Endothelial cell of umbilical vein (primary cell): ENCODE measurements around the gene SAC3D1.

ENCODE experiments used
- EZH2 ChIP-seq: IDR thresholded peaks from 2 replicates; pipeline ENCODE4 v1.6.1; 2012; ENCODE audit warnings: borderline replicate concordance, low read depth, mild to moderate bottlenecking, moderate library complexity, low read length, inconsistent platforms; ENCODE audit not compliant: severe bottlenecking
- FOS ChIP-seq: IDR thresholded peaks from 2 replicates; pipeline ENCODE4 v1.6.1; 2011; ENCODE audit warnings: mild to moderate bottlenecking, low read length, moderate library complexity, borderline replicate concordance; ENCODE audit not compliant: insufficient read depth
- MYC ChIP-seq: IDR thresholded peaks from one replicate; pipeline ENCODE4 v1.6.1; 2011; ENCODE audit warnings: mild to moderate bottlenecking, low read depth, low read length
- POLR2A ChIP-seq: IDR thresholded peaks from 2 replicates; pipeline ENCODE4 v1.6.1; 2012; ENCODE audit warnings: low read depth, mild to moderate bottlenecking, control low read depth, low read length
- POLR2AphosphoS5 ChIP-seq: IDR thresholded peaks from 2 replicates; pipeline ENCODE4 v1.6.1; 2012; ENCODE audit warnings: low read depth, mild to moderate bottlenecking, control low read depth, low read length, moderate library complexity; ENCODE audit not compliant: insufficient read depth
- TF ChIP-seq, protein P1 (sequence below), 2 donors: IDR thresholded peaks; 1 replicate in 1 of 2; 2 replicates in 1 of 2; pipeline ENCODE4 v1.5.1; 2011; ENCODE audit warnings: low read length in 2 of 2, mild to moderate bottlenecking in 2 of 2, moderate library complexity in 2 of 2, control low read depth in 1 of 2, inconsistent platforms in 1 of 2, low read depth in 1 of 2; ENCODE audit not compliant: insufficient read depth in 1 of 2; ENCODE audit errors: extremely low read depth in 1 of 2
- TF ChIP-seq, protein P2 (sequence below): IDR thresholded peaks from 2 replicates; pipeline ENCODE4 v1.6.1; 2011; ENCODE audit not compliant: insufficient read depth, insufficient read length

DNA sequence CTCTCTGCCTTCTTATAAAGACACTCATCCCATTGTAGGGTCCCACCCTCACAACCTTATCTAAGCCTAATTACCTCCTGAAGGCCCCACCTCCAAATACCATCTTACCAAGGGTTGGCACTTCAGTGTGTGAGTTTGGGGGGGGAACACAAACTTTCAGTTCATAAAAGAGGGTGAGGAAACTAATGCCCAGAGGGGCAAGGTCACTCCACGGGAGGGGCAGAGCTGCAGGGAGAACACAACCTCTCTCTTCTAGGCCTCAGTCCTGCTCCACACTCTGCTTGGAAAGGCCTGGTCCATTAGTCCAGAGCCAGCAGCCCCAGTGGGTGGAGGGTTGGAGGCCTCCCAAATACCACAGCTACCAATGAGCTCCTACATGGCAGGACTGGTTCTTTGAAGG is 41.5 kb upstream of the SAC3D1 start:
- TF ChIP-seq POLR2A (no peak), POLR2AphosphoS5 (no peak), EZH2 (no peak), MYC (no peak), FOS (no peak)
- TF ChIP-seq, protein P1, sequence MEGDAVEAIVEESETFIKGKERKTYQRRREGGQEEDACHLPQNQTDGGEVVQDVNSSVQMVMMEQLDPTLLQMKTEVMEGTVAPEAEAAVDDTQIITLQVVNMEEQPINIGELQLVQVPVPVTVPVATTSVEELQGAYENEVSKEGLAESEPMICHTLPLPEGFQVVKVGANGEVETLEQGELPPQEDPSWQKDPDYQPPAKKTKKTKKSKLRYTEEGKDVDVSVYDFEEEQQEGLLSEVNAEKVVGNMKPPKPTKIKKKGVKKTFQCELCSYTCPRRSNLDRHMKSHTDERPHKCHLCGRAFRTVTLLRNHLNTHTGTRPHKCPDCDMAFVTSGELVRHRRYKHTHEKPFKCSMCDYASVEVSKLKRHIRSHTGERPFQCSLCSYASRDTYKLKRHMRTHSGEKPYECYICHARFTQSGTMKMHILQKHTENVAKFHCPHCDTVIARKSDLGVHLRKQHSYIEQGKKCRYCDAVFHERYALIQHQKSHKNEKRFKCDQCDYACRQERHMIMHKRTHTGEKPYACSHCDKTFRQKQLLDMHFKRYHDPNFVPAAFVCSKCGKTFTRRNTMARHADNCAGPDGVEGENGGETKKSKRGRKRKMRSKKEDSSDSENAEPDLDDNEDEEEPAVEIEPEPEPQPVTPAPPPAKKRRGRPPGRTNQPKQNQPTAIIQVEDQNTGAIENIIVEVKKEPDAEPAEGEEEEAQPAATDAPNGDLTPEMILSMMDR (IDR thresholded peaks at IDR 0.05; ENCODE audit: extremely low read depth in 1 of 2, insufficient read depth in 1 of 2, low read depth in 1 of 2, low read length in 2 of 2) = no peak
- TF ChIP-seq, protein P2, sequence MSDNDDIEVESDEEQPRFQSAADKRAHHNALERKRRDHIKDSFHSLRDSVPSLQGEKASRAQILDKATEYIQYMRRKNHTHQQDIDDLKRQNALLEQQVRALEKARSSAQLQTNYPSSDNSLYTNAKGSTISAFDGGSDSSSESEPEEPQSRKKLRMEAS = no peak
